Measurements from ENCODE around the gene NPVF. TPM values are rescaled to one million over a fixed set of nuclear protein-coding genes. Genes with fewer than 3 reads are reported as not detected.
A peak's percentile ranks its signal among the peaks of the same experiment; 100 is the strongest.

The NPVF gene
- total RNA-seq, 1 experiment from 2014 or later = not detected

GRCh38 chr7:25186436-25186835, 41.9 kb downstream of the NPVF start:
- no peak for TF ChIP-seq CTCF (IDR thresholded peaks at IDR 0.05; ENCODE audit: insufficient read depth in 1 of 2, low read depth in 1 of 2, low read length in 1 of 2, severe bottlenecking in 1 of 2, unreplicated experiment in 1 of 2)
- Histone ChIP-seq H3K4me3 (ENCODE audit: low read depth, low read length) (no peak overlapping the region), H3K4me1 (peaks cover 6% of the 10 kb centered on the region), H3K36me3 (ENCODE audit: control insufficient read depth, insufficient read depth, low read length) (no peaks in the 10 kb centered on the region), H3K27me3 (replicated peaks; ENCODE audit: control insufficient read depth, insufficient read depth, low read length) (no peaks in the 10 kb centered on the region), H3K9me3 (no peaks in the 10 kb centered on the region)
- Mint-ChIP-seq H3K27me3 (ENCODE audit: insufficient read depth, unreplicated experiment) (no peaks in the 10 kb centered on the region), H3K27ac (ENCODE audit: unreplicated experiment) (no peak overlapping the region), H3K9me3 (ENCODE audit: unreplicated experiment) (no peaks in the 10 kb centered on the region), H3K4me1 (ENCODE audit: low read depth, unreplicated experiment) (peaks cover 12% of the 10 kb centered on the region), H3K36me3 (ENCODE audit: insufficient read depth, unreplicated experiment) (no peaks in the 10 kb centered on the region), H3K4me3 (ENCODE audit: unreplicated experiment) (no peak overlapping the region)
- ChIA-PET POLR2A (no interaction called here), CTCF (interaction anchor here (0.7 to 1.5 kb wide), 2 partner anchors 9 to 31 kb away, joined by 3 to 6 read pairs; no protein-coding TSS in a partner anchor)
- DNase-seq = no peak
- BruUV-seq (replicated peaks) = no TSS peak
- intact Hi-C loops (cut with micrococcal nuclease; ENCODE audit: unreplicated experiment) = no loop called here

- CTCF ChIA-PET = interaction anchor here (0.6 kb wide), 1 partner anchor 11 kb away, joined by 3 read pairs; no protein-coding TSS in a partner anchor
- TF ChIP-seq CTCF (IDR thresholded peaks at IDR 0.05; ENCODE audit: insufficient read depth in 1 of 2, low read depth in 1 of 2, low read length in 1 of 2, severe bottlenecking in 1 of 2, unreplicated experiment in 1 of 2) = no peak
- no peaks in the 10 kb centered on the region for H3K27me3 ChIP-seq (replicated peaks; ENCODE audit: control insufficient read depth, insufficient read depth, low read length)
- Mint-ChIP-seq H3K4me1 (ENCODE audit: low read depth, unreplicated experiment) (peaks cover 6% of the 10 kb centered on the region), H3K9me3 (ENCODE audit: unreplicated experiment) (no peaks in the 10 kb centered on the region), H3K4me3 (ENCODE audit: unreplicated experiment) (no peak overlapping the region), H3K27ac (ENCODE audit: unreplicated experiment) (no peak overlapping the region), H3K36me3 (ENCODE audit: insufficient read depth, unreplicated experiment) (peaks cover 4% of the 10 kb centered on the region), H3K27me3 (ENCODE audit: insufficient read depth, unreplicated experiment) (no peaks in the 10 kb centered on the region)
- no peak for DNase-seq
- no peaks in the 10 kb centered on the region for H3K9me3 ChIP-seq
- H3K36me3 ChIP-seq (ENCODE audit: control insufficient read depth, insufficient read depth, low read length) = no peaks in the 10 kb centered on the region
- peaks cover 11% of the 10 kb centered on the region; the same call in 1 of the 2 replicates for H3K4me1 ChIP-seq
- H3K4me3 ChIP-seq (ENCODE audit: low read depth, low read length) = no peak overlapping the region
- POLR2A ChIA-PET = no interaction called here
- BruUV-seq (replicated peaks) = no TSS peak
- intact Hi-C loops (cut with micrococcal nuclease; ENCODE audit: unreplicated experiment) = no loop called here
Measured at GRCh38 chr7:25181532-25181931, 46.8 kb downstream of the NPVF start.

GRCh38 chr7:25180946-25181345, 47.3 kb downstream of the NPVF start:
- Histone ChIP-seq H3K4me3 (ENCODE audit: low read depth, low read length) (no peak overlapping the region), H3K27me3 (replicated peaks; ENCODE audit: control insufficient read depth, insufficient read depth, low read length) (no peaks in the 10 kb centered on the region), H3K4me1 (peaks cover 11% of the 10 kb centered on the region; the same call in 1 of the 2 replicates), H3K36me3 (ENCODE audit: control insufficient read depth, insufficient read depth, low read length) (no peaks in the 10 kb centered on the region), H3K9me3 (no peaks in the 10 kb centered on the region)
- Mint-ChIP-seq H3K4me1 (ENCODE audit: low read depth, unreplicated experiment) (peaks cover under 1% of the 10 kb centered on the region), H3K9me3 (ENCODE audit: unreplicated experiment) (no peaks in the 10 kb centered on the region), H3K4me3 (ENCODE audit: unreplicated experiment) (peak overlapping the region; percentile 81), H3K27ac (ENCODE audit: unreplicated experiment) (no peak overlapping the region), H3K36me3 (ENCODE audit: insufficient read depth, unreplicated experiment) (peaks cover 4% of the 10 kb centered on the region), H3K27me3 (ENCODE audit: insufficient read depth, unreplicated experiment) (no peaks in the 10 kb centered on the region)
- no peak for DNase-seq
- CTCF ChIA-PET = interaction anchor here (0.6 to 1.7 kb wide), 24 partner anchors 8 to 1736 kb away, joined by 3 to 25 read pairs (median 4); no protein-coding TSS in a partner anchor
- no TSS peak for BruUV-seq (replicated peaks)
- no peak for TF ChIP-seq CTCF (IDR thresholded peaks at IDR 0.05; ENCODE audit: insufficient read depth in 1 of 2, low read depth in 1 of 2, low read length in 1 of 2, severe bottlenecking in 1 of 2, unreplicated experiment in 1 of 2)
- intact Hi-C loops (cut with micrococcal nuclease; ENCODE audit: unreplicated experiment) = loop anchor here (1.0 kb wide), 1 partner anchor 35 kb away; no protein-coding TSS in a partner anchor
- POLR2A ChIA-PET = interaction anchor here (0.6 to 0.8 kb wide), 5 partner anchors 14 to 1216 kb away, joined by 3 to 6 read pairs (median 3); partner anchors contain the start of gene CYCS
